H9 (cell line): Measurements from ENCODE around the gene WARS2. TPM values are rescaled to one million over a fixed set of nuclear protein-coding genes. Genes with fewer than 3 reads are reported as not detected.

ENCODE experiments used
- DNase-seq: peaks from one replicate; pipeline ENCODE4 v3.0.0-alpha.2; 2017
- H2AFZ ChIP-seq: one replicate; pipeline ENCODE4 v1.6.1; 2013; ENCODE audit warnings: mild to moderate bottlenecking, low read length, control low read depth, moderate library complexity
- H2AK5ac ChIP-seq: 2 replicates; pipeline ENCODE4 v1.6.1; 2013; ENCODE audit warnings: low read length, control low read depth, mixed read lengths; ENCODE audit not compliant: insufficient read length
- H2BK120ac ChIP-seq: one replicate; pipeline ENCODE4 v1.6.1; 2013; ENCODE audit warnings: low read depth, mild to moderate bottlenecking, low read length, control low read depth, inconsistent platforms; ENCODE audit not compliant: poor library complexity, severe bottlenecking
- H2BK12ac ChIP-seq: 2 replicates; pipeline ENCODE4 v1.6.1; 2013; ENCODE audit warnings: low read length, control low read depth, mixed read lengths, low read depth; ENCODE audit not compliant: insufficient read length
- H2BK15ac ChIP-seq: 2 replicates; pipeline ENCODE4 v1.6.1; 2013; ENCODE audit warnings: low read depth, low read length, control low read depth
- H2BK20ac ChIP-seq: one replicate; pipeline ENCODE4 v1.6.1; 2013; ENCODE audit warnings: low read depth, mild to moderate bottlenecking, low read length, control low read depth, inconsistent platforms; ENCODE audit not compliant: poor library complexity, severe bottlenecking
- H2BK5ac ChIP-seq: 2 replicates; pipeline ENCODE4 v1.6.1; 2013; ENCODE audit warnings: low read length, control low read depth, mixed read lengths; ENCODE audit not compliant: insufficient read length
- H3K14ac ChIP-seq: 2 replicates; pipeline ENCODE4 v1.6.1; 2013; ENCODE audit warnings: low read length, control low read depth; ENCODE audit not compliant: insufficient read depth
- H3K18ac ChIP-seq: 2 replicates; pipeline ENCODE4 v1.6.1; 2013; ENCODE audit warnings: low read depth, mild to moderate bottlenecking, mixed read lengths, low read length, control low read depth; ENCODE audit not compliant: insufficient read length
- H3K23ac ChIP-seq: 2 replicates; pipeline ENCODE4 v1.6.1; 2013; ENCODE audit warnings: low read length, control low read depth, mixed read lengths, low read depth; ENCODE audit not compliant: insufficient read length
- H3K23me2 ChIP-seq: 2 replicates; pipeline ENCODE4 v1.6.1; 2013; ENCODE audit warnings: low read depth, mild to moderate bottlenecking, mixed read lengths, low read length, control low read depth; ENCODE audit not compliant: insufficient read length, poor library complexity, severe bottlenecking
- H3K27ac ChIP-seq: 2 replicates; pipeline ENCODE4 v1.5.1; 2013; ENCODE audit warnings: low read length, control low read depth, mixed read lengths, low read depth; ENCODE audit not compliant: insufficient read length
- H3K27me3 ChIP-seq: 2 replicates; pipeline ENCODE4 v1.6.1; 2013; ENCODE audit warnings: low read length, control low read depth, inconsistent platforms; ENCODE audit not compliant: insufficient read depth
- H3K4ac ChIP-seq: 2 replicates; pipeline ENCODE4 v1.6.1; 2013; ENCODE audit warnings: low read depth, mild to moderate bottlenecking, control low read depth, inconsistent platforms, low read length, moderate library complexity
- H3K4me1 ChIP-seq: 2 replicates; pipeline ENCODE4 v1.6.1; 2013; ENCODE audit warnings: low read length, control low read depth, inconsistent platforms; ENCODE audit not compliant: insufficient read depth
- H3K4me2 ChIP-seq: 2 replicates; pipeline ENCODE4 v1.6.1; 2013; ENCODE audit warnings: low read length, control low read depth, mixed read lengths; ENCODE audit not compliant: insufficient read length, insufficient read depth
- H3K56ac ChIP-seq: 2 replicates; pipeline ENCODE4 v1.6.1; 2013; ENCODE audit warnings: low read depth, mild to moderate bottlenecking, mixed read lengths, low read length, control low read depth; ENCODE audit not compliant: insufficient read length
- H3K79me1 ChIP-seq: 2 replicates; pipeline ENCODE4 v1.6.1; 2013; ENCODE audit warnings: low read depth, mild to moderate bottlenecking, moderate library complexity, low read length, control low read depth, inconsistent platforms; ENCODE audit not compliant: insufficient read depth, poor library complexity, severe bottlenecking
- H3K79me2 ChIP-seq: 2 replicates; pipeline ENCODE4 v1.6.1; 2013; ENCODE audit warnings: low read length, control low read depth, inconsistent platforms; ENCODE audit not compliant: insufficient read depth
- H3K9ac ChIP-seq: 2 replicates; pipeline ENCODE4 v1.6.1; 2013; ENCODE audit warnings: low read length, control low read depth, mixed read lengths; ENCODE audit not compliant: insufficient read length; ENCODE audit errors: extremely low read depth
- H3K9me3 ChIP-seq: one replicate; pipeline ENCODE4 v1.6.1; 2013; ENCODE audit warnings: low read depth, low read length, inconsistent platforms; ENCODE audit not compliant: control insufficient read depth
- H3T11ph ChIP-seq: one replicate; pipeline ENCODE4 v1.6.1; 2013; ENCODE audit warnings: mild to moderate bottlenecking, low read length, control low read depth, inconsistent platforms
- H4K20me1 ChIP-seq: one replicate; pipeline ENCODE4 v1.6.1; 2013; ENCODE audit not compliant: control insufficient read depth, insufficient read length, insufficient read depth
- H4K5ac ChIP-seq: 2 replicates; pipeline ENCODE4 v1.6.1; 2013; ENCODE audit warnings: low read depth, mild to moderate bottlenecking, mixed read lengths, low read length, control low read depth; ENCODE audit not compliant: insufficient read length
- H4K8ac ChIP-seq: replicated peaks from 2 replicates; pipeline ENCODE4 v1.6.1; 2013; ENCODE audit warnings: low read length, control low read depth, mixed read lengths, low read depth; ENCODE audit not compliant: insufficient read length
- H4K91ac ChIP-seq: 2 replicates; pipeline ENCODE4 v1.6.1; 2013; ENCODE audit warnings: low read depth, mild to moderate bottlenecking, moderate library complexity, mixed read lengths, low read length, control low read depth; ENCODE audit not compliant: insufficient read length
- H3K27ac Mint-ChIP-seq, 3 experiments: 2 replicates in 2 of 3; 3 replicates in 1 of 3; pipeline ENCODE4 v1.8.0; 2020 to 2021; ENCODE audit warnings: mixed read lengths in 3 of 3, mild to moderate bottlenecking in 1 of 3, moderate library complexity in 1 of 3
- H3K27me3 Mint-ChIP-seq: 2 replicates; pipeline ENCODE4 v1.8.0; 2021; ENCODE audit warnings: low read depth, mild to moderate bottlenecking, moderate library complexity, mixed read lengths
- H3K36me3 Mint-ChIP-seq, 3 experiments: 2 replicates in 2 of 3; 3 replicates in 1 of 3; pipeline ENCODE4 v1.8.0; 2020 to 2021; ENCODE audit warnings: low read depth in 3 of 3, mixed read lengths in 3 of 3; ENCODE audit not compliant: insufficient read depth in 1 of 3
- H3K4me1 Mint-ChIP-seq, 2 experiments: 2 replicates each; pipeline ENCODE4 v1.8.0; 2020; ENCODE audit warnings: mixed read lengths in 2 of 2
- H3K4me3 Mint-ChIP-seq, 2 experiments: 2 replicates in 1 of 2; 3 replicates in 1 of 2; pipeline ENCODE4 v1.8.0; 2020 to 2021; ENCODE audit warnings: mild to moderate bottlenecking in 2 of 2, mixed read lengths in 2 of 2, moderate library complexity in 1 of 2
- H3K9me3 Mint-ChIP-seq, 2 experiments: 2 replicates in 1 of 2; 3 replicates in 1 of 2; pipeline ENCODE4 v1.8.0; 2020; ENCODE audit warnings: mild to moderate bottlenecking in 2 of 2, mixed read lengths in 2 of 2, moderate library complexity in 1 of 2
- WGBS: extraction: QIAGEN DNeasy Blood & Tissue Kit; methylation state at CpG from one replicate; pipeline ENCODE4 v1.1.7; 2013; ENCODE audit warnings: missing lambda C conversion rate, low lambda C conversion rate, mixed read lengths; ENCODE audit not compliant: insufficient read length; ENCODE audit errors: extremely low coverage; 5-methylcytosine and 5-hydroxymethylcytosine counted together
- total RNA-seq: library from RNA; stranded (reverse); gene quantifications from 2 replicates; pipeline ENCODE4 v1.2.1, GENCODE V29; 2021
- TF ChIP-seq, protein P1 (sequence below): fragments of 200-600 bp; sonication (generic); conservative IDR thresholded peaks from 3 replicates; pipeline ENCODE4 v1.8.0; 2021; ENCODE audit warnings: antibody characterized with exemption, mild to moderate bottlenecking

WARS2 gene
- total RNA-seq, 1 experiment from 2014 or later, result 9.7 TPM

DNA sequence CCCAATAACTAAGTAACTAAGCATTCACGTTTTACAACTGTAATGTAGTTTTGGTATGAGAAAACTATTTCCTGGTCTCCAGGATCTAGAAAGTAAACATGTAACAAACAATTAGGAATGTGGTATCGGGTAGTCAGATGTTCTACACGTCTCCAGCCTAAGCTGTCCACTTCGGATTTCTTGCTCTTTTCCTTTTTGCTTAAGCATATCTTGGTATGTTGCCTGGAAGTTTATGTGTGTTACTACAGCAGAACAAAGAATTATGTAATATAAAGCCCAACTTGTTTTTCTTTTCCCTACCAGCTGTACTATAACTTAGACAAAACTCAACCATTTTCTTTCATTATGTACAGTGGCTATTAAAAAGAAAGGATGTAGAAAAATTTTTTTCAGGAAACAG lies 20.4 kb upstream of the WARS2 start:
- no peaks in the 10 kb centered on the region for H3K27me3 Mint-ChIP-seq
- no peak overlapping the region for H3K4ac ChIP-seq
- H3K4me1 ChIP-seq, result no peaks in the 10 kb centered on the region
- H3K4me1 Mint-ChIP-seq, result no peaks in the 10 kb centered on the region
- TF ChIP-seq, protein P1, sequence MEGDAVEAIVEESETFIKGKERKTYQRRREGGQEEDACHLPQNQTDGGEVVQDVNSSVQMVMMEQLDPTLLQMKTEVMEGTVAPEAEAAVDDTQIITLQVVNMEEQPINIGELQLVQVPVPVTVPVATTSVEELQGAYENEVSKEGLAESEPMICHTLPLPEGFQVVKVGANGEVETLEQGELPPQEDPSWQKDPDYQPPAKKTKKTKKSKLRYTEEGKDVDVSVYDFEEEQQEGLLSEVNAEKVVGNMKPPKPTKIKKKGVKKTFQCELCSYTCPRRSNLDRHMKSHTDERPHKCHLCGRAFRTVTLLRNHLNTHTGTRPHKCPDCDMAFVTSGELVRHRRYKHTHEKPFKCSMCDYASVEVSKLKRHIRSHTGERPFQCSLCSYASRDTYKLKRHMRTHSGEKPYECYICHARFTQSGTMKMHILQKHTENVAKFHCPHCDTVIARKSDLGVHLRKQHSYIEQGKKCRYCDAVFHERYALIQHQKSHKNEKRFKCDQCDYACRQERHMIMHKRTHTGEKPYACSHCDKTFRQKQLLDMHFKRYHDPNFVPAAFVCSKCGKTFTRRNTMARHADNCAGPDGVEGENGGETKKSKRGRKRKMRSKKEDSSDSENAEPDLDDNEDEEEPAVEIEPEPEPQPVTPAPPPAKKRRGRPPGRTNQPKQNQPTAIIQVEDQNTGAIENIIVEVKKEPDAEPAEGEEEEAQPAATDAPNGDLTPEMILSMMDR, result no peak
- H3K27ac Mint-ChIP-seq, result no peak overlapping the region
- no peak overlapping the region for H2BK20ac ChIP-seq
- DNase-seq, result no peak
- H3K9ac ChIP-seq, result no peak overlapping the region
- no peak overlapping the region for H3K18ac ChIP-seq
- no peaks in the 10 kb centered on the region for H4K20me1 ChIP-seq
- no peaks in the 10 kb centered on the region for H3K79me2 ChIP-seq
- H2AFZ ChIP-seq, result no peak overlapping the region
- H3T11ph ChIP-seq, result no peak overlapping the region
- no peaks in the 10 kb centered on the region for H3K9me3 ChIP-seq
- H3K4me3 Mint-ChIP-seq, result no peak overlapping the region
- H3K23ac ChIP-seq, result no peak overlapping the region
- H2BK15ac ChIP-seq, result no peak overlapping the region
- no peak overlapping the region for H4K8ac ChIP-seq
- H3K79me1 ChIP-seq, result no peaks in the 10 kb centered on the region
- H2BK12ac ChIP-seq, result no peak overlapping the region
- no peak overlapping the region for H3K14ac ChIP-seq
- H2AK5ac ChIP-seq, result no peak overlapping the region
- H3K9me3 Mint-ChIP-seq, result peaks cover 19 to 22% of the 10 kb centered on the region in 2 experiments
- no peak overlapping the region for H3K4me2 ChIP-seq
- no peak overlapping the region for H2BK120ac ChIP-seq
- H3K23me2 ChIP-seq, result no peaks in the 10 kb centered on the region
- H2BK5ac ChIP-seq, result no peak overlapping the region
- H4K91ac ChIP-seq, result no peak overlapping the region
- no peak overlapping the region for H3K27ac ChIP-seq
- no peak overlapping the region for H4K5ac ChIP-seq
- no peaks in the 10 kb centered on the region for H3K27me3 ChIP-seq
- WGBS, result no CpG with 5 or more reads among the region's 4 CpGs
- no peak overlapping the region for H3K56ac ChIP-seq
- peaks cover 30 to 38% (median 33%) of the 10 kb centered on the region in 3 experiments for H3K36me3 Mint-ChIP-seq
